GM18951 (cell line): Measurements from ENCODE around the gene FNDC11.

Experiments used
- POLR2A ChIP-seq: IDR thresholded peaks from 4 replicates; pipeline ENCODE4 v1.6.1; 2011; ENCODE audit warnings: mild to moderate bottlenecking; ENCODE audit not compliant: insufficient read length, insufficient read depth; ENCODE audit errors: extremely low read depth
- in situ Hi-C: fragments of 300-500 bp; cut with MboI; formaldehyde crosslinking; loops from one replicate; pipeline ENCODE4 v1.12.0; 2022; ENCODE audit warnings: low sequenced_read_pairs, mixed read lengths, inconsistent platforms; ENCODE audit not compliant: unreplicated experiment

FNDC11 gene

GRCh38 chr20:63519668-63520503 lies 34.1 kb upstream of the FNDC11 start:
- in situ Hi-C loops: no loop called here

DNA sequence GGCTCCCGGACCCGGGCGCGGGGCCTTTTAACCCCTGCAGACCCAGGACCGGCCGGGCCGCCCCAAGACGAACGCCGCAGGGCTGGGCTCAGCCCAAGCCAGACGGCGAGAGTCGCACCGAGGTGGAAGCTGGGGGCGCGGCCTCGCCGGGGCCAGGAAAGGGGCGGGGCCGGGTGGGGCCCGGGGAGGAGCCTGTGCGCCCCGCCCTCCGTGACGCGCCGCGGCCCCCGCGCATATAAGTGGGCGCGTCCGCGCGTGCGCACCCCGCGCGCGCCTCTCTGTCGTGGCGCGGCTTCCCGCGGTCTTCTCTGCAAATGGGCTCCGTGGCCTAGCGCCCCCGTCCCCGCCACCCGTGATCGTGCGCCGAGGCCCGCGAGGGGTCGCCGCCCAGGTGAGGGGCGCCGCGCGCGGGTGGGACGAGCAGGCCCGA lies 33.4 kb upstream of the FNDC11 start, which contains the start of gene PPDPF:
PPDPF (plus strand) TSS at position 262 of the 430 bp plus-strand sequence. CDS start 544 bp downstream, outside the sequence.
- peak; percentile 94 for TF ChIP-seq POLR2A

More at GRCh38 chr20:63519668-63520503, 34.1 kb upstream of the FNDC11 start:
- TF ChIP-seq POLR2A: no peak

DNA sequence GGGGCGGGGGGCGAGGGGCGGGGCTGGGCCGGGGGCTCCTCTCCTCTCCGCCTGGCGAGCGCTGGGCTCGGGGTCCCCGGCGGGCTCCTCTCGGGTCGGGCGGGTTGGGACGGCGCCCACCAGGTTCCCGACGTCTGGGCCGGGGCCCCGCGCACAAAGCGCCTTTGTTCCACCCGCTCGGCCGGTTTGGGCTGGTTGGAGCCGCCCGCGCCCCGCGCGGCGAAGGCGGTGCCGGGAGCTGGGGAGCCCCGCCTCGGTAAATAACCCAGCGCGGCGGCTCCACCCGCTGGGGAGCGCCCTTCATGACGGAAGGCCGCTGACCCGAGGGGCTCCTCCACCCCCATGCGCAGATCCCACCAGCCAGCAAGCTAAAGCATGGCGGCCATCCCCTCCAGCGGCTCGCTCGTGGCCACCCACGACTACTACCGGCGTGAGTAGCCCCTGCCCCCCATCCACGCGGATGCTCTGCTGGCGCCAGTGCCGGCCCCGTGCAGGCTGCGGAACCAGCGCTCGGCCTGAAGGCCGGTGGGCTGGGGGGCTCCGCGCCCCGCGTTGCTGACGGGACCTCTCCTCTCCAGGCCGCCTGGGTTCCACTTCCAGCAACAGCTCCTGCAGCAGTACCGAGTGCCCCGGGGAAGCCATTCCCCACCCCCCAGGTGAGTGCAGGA lies 32.9 kb upstream of the FNDC11 start:
- in situ Hi-C loops: no loop called here
- no peak for TF ChIP-seq POLR2A

More for the DNA sequence above, 33.4 kb upstream of the FNDC11 start, which contains the start of gene PPDPF:
- in situ Hi-C loops: no loop called here

- in situ Hi-C loops: no loop called here
- TF ChIP-seq POLR2A: no peak
These were observed 32.4 kb upstream of the FNDC11 start for GRCh38 chr20:63521602-63522001.

- in situ Hi-C loops: no loop called here
- no peak for TF ChIP-seq POLR2A
These were observed 31.7 kb upstream of the FNDC11 start for GRCh38 chr20:63522091-63522868.

- in situ Hi-C loops: no loop called here
- no peak for TF ChIP-seq POLR2A
These were observed 30.9 kb upstream of the FNDC11 start for GRCh38 chr20:63522981-63523611.

GRCh38 chr20:63525185-63525584 lies 28.8 kb upstream of the FNDC11 start:
- in situ Hi-C loops: no loop called here
- no peak for TF ChIP-seq POLR2A

DNA sequence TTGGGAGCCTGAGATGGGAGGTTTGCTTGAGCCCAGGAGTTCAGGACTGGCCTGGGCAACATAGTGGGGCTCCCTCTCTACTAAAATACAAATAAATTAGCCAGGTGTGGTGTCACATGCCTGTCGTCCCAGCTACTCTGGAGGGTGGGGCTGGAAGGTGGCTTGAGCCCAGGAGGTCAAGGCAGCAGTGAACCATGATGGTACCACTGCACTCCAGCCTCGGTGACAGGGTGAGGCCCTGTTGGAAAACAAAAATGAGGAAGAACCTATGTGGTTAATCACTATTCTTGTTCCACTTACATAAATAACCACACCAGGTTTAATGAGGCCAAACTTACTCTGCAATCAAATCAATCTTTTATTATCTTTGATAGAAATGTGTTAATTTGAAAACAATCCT lies 28.0 kb upstream of the FNDC11 start:
- in situ Hi-C loops: no loop called here
- TF ChIP-seq POLR2A: no peak

- in situ Hi-C loops: no loop called here
These were observed 26.8 kb upstream of the FNDC11 start for GRCh38 chr20:63527184-63527583.

GRCh38 chr20:63529180-63529860 lies 24.6 kb upstream of the FNDC11 start:
- in situ Hi-C loops: no loop called here
- TF ChIP-seq POLR2A: no peak

More at GRCh38 chr20:63527184-63527583, 26.8 kb upstream of the FNDC11 start:
- TF ChIP-seq POLR2A: no peak

GRCh38 chr20:63529861-63530787 lies 23.8 kb upstream of the FNDC11 start:
- no peak for TF ChIP-seq POLR2A
- in situ Hi-C loops: no loop called here
